ENCODE data around the gene CLTA. TPM values are rescaled to one million over a fixed set of nuclear protein-coding genes. Genes with fewer than 3 reads are reported as not detected.

CLTA gene
- 100 to 1,000 TPM in 1 of 3 donors, 10 to 100 TPM in 2; 62.2 to 121 (median 89.0) TPM for polyA plus RNA-seq

GRCh38 chr9:36190388-36191289, at the start of gene CLTA:
TSS of gene CLTA (plus strand) at chr9:36190921. CDS start at chr9:36191057, 136 bp downstream.
- Mint-ChIP-seq H3K4me1 (peaks cover 75 to 80% of the 10 kb centered on the region in 2 donors), H3K27me3 (ENCODE audit: low read depth in 3 of 3) (peaks cover 2 to 8% (median 5%) of the 10 kb centered on the region in 3 donors), H3K9me3 (no peaks in the 10 kb centered on the region), H3K27ac (peak within 1 kb of the TSS; percentile 93 to 97 (median 94)), H3K4me3 (peak within 1 kb of the TSS; percentile 89 to 98 (median 95)), H3K36me3 (peaks cover 0 to 4% (median 0%) of the 10 kb centered on the region in 3 donors)
- DNase-seq = peak; percentile 95 to 96 (median 95)

GRCh38 chr9:36141288-36141687, 49.4 kb upstream of the CLTA start:
- H3K4me1 Mint-ChIP-seq = peaks cover 93% of the 10 kb centered on the region in 2 donors
- peaks cover 12 to 23% (median 19%) of the 10 kb centered on the region in 3 donors for H3K36me3 Mint-ChIP-seq
- DNase-seq = no peak
- H3K9me3 Mint-ChIP-seq = peaks cover 0 to 3% (median 0%) of the 10 kb centered on the region in 6 donors
- H3K4me3 Mint-ChIP-seq = peak overlapping the region; percentile 93 to 100 (median 97)
- peaks cover 3 to 14% (median 13%) of the 10 kb centered on the region in 3 donors for H3K27me3 Mint-ChIP-seq (ENCODE audit: low read depth in 3 of 3)
- H3K27ac Mint-ChIP-seq = peak overlapping the region; percentile 98 to 100 (median 100)

- H3K4me1 Mint-ChIP-seq = peaks cover 98% of the 10 kb centered on the region in 2 donors
- H3K27me3 Mint-ChIP-seq (ENCODE audit: low read depth in 3 of 3) = peaks cover 3 to 16% (median 13%) of the 10 kb centered on the region in 3 donors
- H3K27ac Mint-ChIP-seq = peak overlapping the region; percentile 98 to 100 (median 100)
- peaks cover 0 to 3% (median 0%) of the 10 kb centered on the region in 6 donors for H3K9me3 Mint-ChIP-seq
- no peak for DNase-seq
- peaks cover 14 to 25% (median 21%) of the 10 kb centered on the region in 3 donors for H3K36me3 Mint-ChIP-seq
- peak overlapping the region; percentile 93 to 100 (median 97) for H3K4me3 Mint-ChIP-seq
Measured at GRCh38 chr9:36141761-36142160, 49.0 kb upstream of the CLTA start.

GRCh38 chr9:36142510-36143244, 48.0 kb upstream of the CLTA start:
- H3K4me3 Mint-ChIP-seq = peak overlapping the region; percentile 93 to 100 (median 97)
- peaks cover 100% of the 10 kb centered on the region in 2 donors for H3K4me1 Mint-ChIP-seq
- H3K9me3 Mint-ChIP-seq = peaks cover 0 to 3% (median 0%) of the 10 kb centered on the region in 6 donors
- peak overlapping the region; percentile 98 to 100 (median 100) for H3K27ac Mint-ChIP-seq
- peak; percentile 47 to 55 (median 48) for DNase-seq
- H3K36me3 Mint-ChIP-seq = peaks cover 14 to 34% (median 30%) of the 10 kb centered on the region in 3 donors
- peaks cover 3 to 12% (median 8%) of the 10 kb centered on the region in 3 donors for H3K27me3 Mint-ChIP-seq (ENCODE audit: low read depth in 3 of 3)

- peaks cover 100% of the 10 kb centered on the region in 2 donors for H3K4me1 Mint-ChIP-seq
- peaks cover 0 to 3% (median 0%) of the 10 kb centered on the region in 6 donors for H3K9me3 Mint-ChIP-seq
- peaks cover 3 to 11% (median 9%) of the 10 kb centered on the region in 3 donors for H3K27me3 Mint-ChIP-seq (ENCODE audit: low read depth in 3 of 3)
- peak overlapping the region; percentile 98 to 100 (median 100) for H3K27ac Mint-ChIP-seq
- peak in 2 of 3 donors; percentile 36 to 49 for DNase-seq
- H3K4me3 Mint-ChIP-seq = peak overlapping the region; percentile 93 to 100 (median 97)
- H3K36me3 Mint-ChIP-seq = peaks cover 14 to 35% (median 32%) of the 10 kb centered on the region in 3 donors
Measured at GRCh38 chr9:36143245-36143641, 47.5 kb upstream of the CLTA start.

- peak overlapping the region; percentile 93 to 100 (median 97) for H3K4me3 Mint-ChIP-seq
- H3K27ac Mint-ChIP-seq = peak overlapping the region; percentile 98 to 100 (median 100)
- H3K27me3 Mint-ChIP-seq (ENCODE audit: low read depth in 3 of 3) = peaks cover 8 to 12% (median 12%) of the 10 kb centered on the region in 3 donors
- peaks cover 14 to 35% (median 35%) of the 10 kb centered on the region in 3 donors for H3K36me3 Mint-ChIP-seq
- peak; percentile 68 to 71 (median 70) for DNase-seq
- peaks cover 97 to 100% of the 10 kb centered on the region in 2 donors for H3K4me1 Mint-ChIP-seq
- H3K9me3 Mint-ChIP-seq = peaks cover 0 to 3% (median 0%) of the 10 kb centered on the region in 6 donors
Measured at GRCh38 chr9:36144309-36145232, 46.1 kb upstream of the CLTA start.

GRCh38 chr9:36145970-36146369, 44.8 kb upstream of the CLTA start:
- Mint-ChIP-seq H3K9me3 (peaks cover 0 to 3% (median 0%) of the 10 kb centered on the region in 6 donors), H3K36me3 (peaks cover 16 to 44% (median 35%) of the 10 kb centered on the region in 3 donors), H3K27me3 (ENCODE audit: low read depth in 3 of 3) (peaks cover 8 to 12% (median 12%) of the 10 kb centered on the region in 3 donors), H3K27ac (peak overlapping the region; percentile 98 to 100 (median 100)), H3K4me1 (peaks cover 94 to 100% of the 10 kb centered on the region in 2 donors), H3K4me3 (peak overlapping the region; percentile 93 to 100 (median 97))
- no peak for DNase-seq

- Mint-ChIP-seq H3K4me1 (peaks cover 94 to 100% of the 10 kb centered on the region in 2 donors), H3K27me3 (ENCODE audit: low read depth in 3 of 3) (peaks cover 9 to 13% (median 12%) of the 10 kb centered on the region in 3 donors), H3K27ac (peak overlapping the region; percentile 73 to 100 (median 100)), H3K4me3 (peak overlapping the region; percentile 93 to 100 (median 97)), H3K9me3 (peaks cover 0 to 3% (median 0%) of the 10 kb centered on the region in 6 donors), H3K36me3 (peaks cover 18 to 46% (median 35%) of the 10 kb centered on the region in 3 donors)
- DNase-seq = no peak
Measured at GRCh38 chr9:36146651-36147050, 44.1 kb upstream of the CLTA start.

- peak overlapping the region; percentile 73 to 99 (median 85) for H3K27ac Mint-ChIP-seq
- peaks cover 23 to 46% (median 35%) of the 10 kb centered on the region in 3 donors for H3K36me3 Mint-ChIP-seq
- peaks cover 16 to 20% (median 18%) of the 10 kb centered on the region in 3 donors for H3K27me3 Mint-ChIP-seq (ENCODE audit: low read depth in 3 of 3)
- DNase-seq = no peak
- peaks cover 93 to 99% of the 10 kb centered on the region in 2 donors for H3K4me1 Mint-ChIP-seq
- H3K9me3 Mint-ChIP-seq = peaks cover 0 to 3% (median 0%) of the 10 kb centered on the region in 6 donors
- H3K4me3 Mint-ChIP-seq = peak overlapping the region; percentile 46 to 71 (median 63)
Measured at GRCh38 chr9:36147441-36148175, 43.1 kb upstream of the CLTA start.

GRCh38 chr9:36148311-36149051, 42.2 kb upstream of the CLTA start:
- H3K36me3 Mint-ChIP-seq = peaks cover 23 to 50% (median 38%) of the 10 kb centered on the region in 3 donors
- peaks cover 0 to 3% (median 0%) of the 10 kb centered on the region in 6 donors for H3K9me3 Mint-ChIP-seq
- peak overlapping the region; percentile 35 to 71 (median 62) for H3K4me3 Mint-ChIP-seq
- H3K4me1 Mint-ChIP-seq = peaks cover 93 to 99% of the 10 kb centered on the region in 2 donors
- H3K27ac Mint-ChIP-seq = peak overlapping the region; percentile 73 to 99 (median 84)
- H3K27me3 Mint-ChIP-seq (ENCODE audit: low read depth in 3 of 3) = peaks cover 16 to 23% (median 19%) of the 10 kb centered on the region in 3 donors
- DNase-seq = peak; percentile 75 to 82 (median 76)

- Mint-ChIP-seq H3K4me1 (peaks cover 93 to 97% of the 10 kb centered on the region in 2 donors), H3K4me3 (peak overlapping the region in 4 of 5 donors; percentile 35 to 71 (median 61)), H3K36me3 (peaks cover 26 to 53% (median 40%) of the 10 kb centered on the region in 3 donors), H3K27ac (peak overlapping the region; percentile 73 to 100 (median 90)), H3K9me3 (peaks cover 0 to 3% (median 0%) of the 10 kb centered on the region in 6 donors), H3K27me3 (ENCODE audit: low read depth in 3 of 3) (peaks cover 17 to 22% (median 19%) of the 10 kb centered on the region in 3 donors)
- DNase-seq = no peak
Measured at GRCh38 chr9:36149197-36149596, 41.5 kb upstream of the CLTA start.

All from immature natural killer cell (primary cell).